HG03565 (cell line): ENCODE measurements around the gene DYNC1I2.
"Not testable (repeated sequence)": the region's sequence is repeated elsewhere in the genome, so short reads cannot be mapped to it uniquely, and the experiment has no call there.

ENCODE experiments used
- ATAC-seq: cut with Tn5 transposase; IDR thresholded peaks from one replicate; pipeline ENCODE4 v1.9.1; 2021; ENCODE audit warnings: mild to moderate bottlenecking, moderate library complexity; ENCODE audit not compliant: unreplicated experiment

DYNC1I2 gene

DNA sequence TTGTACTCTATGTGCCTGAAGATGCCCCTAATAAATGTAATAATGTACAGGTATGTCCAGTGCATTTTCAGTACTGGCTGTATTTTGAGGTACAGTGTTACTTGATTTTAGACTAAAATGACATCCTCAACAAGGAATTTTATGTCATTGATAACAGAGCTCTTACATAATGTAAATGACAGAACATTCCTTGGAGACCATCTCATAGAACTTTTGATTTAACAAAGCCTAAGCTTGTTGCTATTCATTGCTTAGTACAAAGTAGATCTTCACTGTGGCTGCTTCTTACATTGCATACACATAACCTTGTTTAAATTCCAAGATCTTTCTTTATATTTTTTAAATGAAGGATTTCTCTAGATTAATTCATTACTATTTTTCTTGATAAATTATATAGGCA lies 24.1 kb downstream of the DYNC1I2 start:
- no peak for ATAC-seq

DNA sequence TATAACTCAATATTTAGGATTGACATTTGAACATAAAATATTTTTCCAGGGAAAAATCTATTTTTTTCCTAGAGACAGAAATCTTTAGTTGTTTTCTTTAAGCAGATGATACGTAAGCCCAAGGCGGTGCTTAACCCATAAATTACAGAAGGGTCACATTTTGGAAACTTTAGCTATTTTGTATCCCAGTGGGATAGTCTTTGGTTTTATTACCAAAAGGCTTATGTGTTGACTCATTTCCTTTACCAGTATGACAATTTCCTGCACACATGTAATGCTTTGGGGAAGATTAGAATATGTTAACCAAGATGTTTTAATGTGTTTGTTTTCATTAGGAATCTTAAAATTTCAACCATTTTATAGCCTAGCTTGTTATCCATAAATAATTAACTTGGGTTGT lies 24.8 kb downstream of the DYNC1I2 start:
- ATAC-seq: no peak

GRCh38 chr2:171718720-171719119 lies 31.5 kb downstream of the DYNC1I2 start:
- peak; percentile 80 for ATAC-seq

DNA sequence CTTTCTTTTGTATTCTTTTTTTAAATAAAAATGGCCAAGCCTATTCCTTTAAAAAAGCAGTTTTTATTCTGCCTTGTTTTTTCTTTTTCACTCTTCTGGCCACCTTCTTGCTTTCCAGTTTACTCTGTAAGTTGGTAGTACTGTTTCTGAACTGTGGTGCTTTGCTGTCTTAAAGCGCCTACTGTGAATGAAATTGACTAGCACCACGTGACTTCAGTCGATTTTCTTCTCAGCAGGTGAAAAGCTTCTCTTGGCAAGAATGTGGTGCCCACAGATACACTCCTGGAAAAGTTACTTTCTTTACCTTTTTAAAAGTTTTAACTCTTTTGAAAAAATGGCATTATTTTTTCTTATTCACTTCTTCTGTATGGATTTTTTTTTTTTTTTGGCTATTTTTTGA lies 32.4 kb downstream of the DYNC1I2 start:
- ATAC-seq: no peak

- ATAC-seq: no peak
These were observed 36.7 kb downstream of the DYNC1I2 start for GRCh38 chr2:171723716-171724683.

DNA sequence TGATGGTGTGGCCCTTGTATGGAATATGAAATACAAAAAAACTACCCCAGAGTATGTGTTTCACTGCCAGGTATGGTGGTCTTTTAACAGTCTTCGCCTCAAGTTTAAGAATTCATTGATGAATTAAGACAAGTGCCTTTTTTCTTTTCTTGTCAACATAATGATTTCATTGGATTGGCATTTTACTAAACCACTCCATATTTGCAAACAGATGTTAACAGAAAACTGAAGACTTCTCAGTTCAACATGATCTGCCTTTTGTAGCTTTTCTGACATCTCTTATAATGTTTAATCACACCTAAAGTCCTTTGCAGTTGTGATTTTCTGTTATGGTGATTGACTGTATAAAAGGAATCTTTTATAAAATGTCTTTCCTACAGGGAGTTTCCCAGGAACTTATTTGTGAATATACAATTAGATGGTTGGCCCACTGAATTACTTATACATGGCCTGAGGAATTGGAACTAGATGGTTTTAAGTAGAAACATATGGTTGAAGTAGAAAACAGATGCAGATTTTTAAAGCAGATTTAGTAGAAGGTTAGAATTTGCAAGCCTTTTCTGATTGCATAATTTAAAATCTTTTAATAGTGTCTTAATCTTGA lies 39.7 kb downstream of the DYNC1I2 start:
- no peak for ATAC-seq

DNA sequence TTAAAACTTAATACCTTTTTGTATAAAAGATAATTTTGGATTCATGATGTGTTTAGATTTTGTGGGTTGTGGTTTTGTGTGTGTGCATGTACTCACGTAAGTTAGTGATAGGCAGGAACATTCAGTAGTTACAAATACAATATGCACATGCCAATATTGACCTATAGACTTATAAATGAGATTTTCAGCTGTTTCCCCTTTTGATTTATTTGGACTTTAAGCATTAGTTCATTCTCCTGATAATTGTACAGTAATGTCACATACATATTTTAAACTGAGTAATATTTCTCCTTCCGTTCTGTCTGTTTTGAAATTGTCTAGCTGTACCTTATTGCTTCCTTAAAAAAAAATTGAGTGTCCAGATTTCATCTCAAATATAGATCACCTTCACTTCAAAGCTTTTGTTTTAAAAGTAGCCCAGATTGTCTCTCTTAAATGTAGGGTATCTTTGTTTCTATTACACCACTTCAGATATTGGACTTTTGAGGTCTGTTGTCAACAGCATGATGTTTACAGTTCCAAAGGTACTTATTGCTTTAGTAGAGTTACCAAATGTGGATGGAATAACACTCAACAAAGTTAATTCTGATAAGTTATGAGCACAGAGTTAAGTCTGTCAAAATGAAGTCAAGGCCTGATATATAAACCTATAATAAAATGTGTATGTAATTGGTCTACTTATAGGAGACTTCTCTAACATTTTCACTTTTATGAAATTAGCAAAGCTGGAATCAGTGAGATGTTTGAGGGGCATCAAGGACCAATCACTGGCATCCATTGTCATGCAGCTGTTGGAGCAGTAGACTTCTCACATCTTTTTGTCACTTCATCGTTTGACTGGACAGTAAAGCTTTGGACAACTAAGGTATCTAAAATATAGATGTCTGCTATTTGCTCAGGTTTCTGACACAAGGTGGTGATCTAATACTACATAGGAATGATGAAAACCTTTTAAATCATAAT lies 42.0 kb downstream of the DYNC1I2 start:
- ATAC-seq: no peak

- ATAC-seq: no peak
These were observed 42.7 kb downstream of the DYNC1I2 start for GRCh38 chr2:171729952-171730317.

- ATAC-seq: no peak
These were observed 48.9 kb downstream of the DYNC1I2 start for GRCh38 chr2:171735991-171736710.

GRCh38 chr2:171741189-171741588 lies 53.9 kb downstream of the DYNC1I2 start:
- ATAC-seq: no peak

DNA sequence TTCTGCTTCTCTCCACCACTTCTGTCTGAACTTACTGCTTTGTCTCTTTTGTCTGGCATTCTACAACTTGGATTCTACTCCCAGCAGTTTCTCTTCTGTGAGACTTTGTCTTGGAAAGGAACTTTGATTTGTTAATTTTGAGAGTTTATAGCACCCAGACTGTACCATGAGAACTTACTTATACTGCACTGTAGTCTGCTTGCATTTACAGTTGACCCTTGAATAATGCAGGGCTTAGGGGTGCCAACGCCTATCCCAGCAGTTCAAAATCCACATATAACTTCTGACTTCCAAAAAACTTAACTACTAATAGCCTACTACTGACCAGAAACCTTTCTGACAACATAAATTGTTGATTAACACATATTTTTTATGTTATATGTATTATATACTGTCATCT lies 55.5 kb downstream of the DYNC1I2 start:
- ATAC-seq: no peak

- no peak for ATAC-seq
These were observed 57.9 kb downstream of the DYNC1I2 start for GRCh38 chr2:171745141-171745540.

GRCh38 chr2:171745806-171746205 lies 58.5 kb downstream of the DYNC1I2 start:
- no peak for ATAC-seq

DNA sequence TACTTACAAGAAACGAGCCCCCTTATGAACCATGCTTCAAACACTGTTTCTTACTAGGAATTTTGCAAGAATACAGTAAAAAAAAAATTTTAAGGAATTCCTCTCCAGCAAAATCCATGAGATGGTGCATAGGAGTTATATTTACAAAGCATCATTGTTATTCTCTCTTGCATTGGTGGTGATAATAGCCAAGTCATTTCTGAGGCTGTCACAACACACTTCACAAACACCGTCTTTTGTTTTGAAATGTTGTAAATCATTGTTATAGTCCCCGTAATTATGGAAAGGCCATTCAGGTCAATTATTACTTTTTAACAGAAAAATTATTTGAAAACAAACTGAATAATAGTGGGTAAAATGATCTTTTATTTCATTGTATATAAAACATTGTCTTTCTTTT lies 60.1 kb downstream of the DYNC1I2 start:
- no peak for ATAC-seq

GRCh38 chr2:171754254-171754939 lies 67.1 kb downstream of the DYNC1I2 start:
- no peak for ATAC-seq

DNA sequence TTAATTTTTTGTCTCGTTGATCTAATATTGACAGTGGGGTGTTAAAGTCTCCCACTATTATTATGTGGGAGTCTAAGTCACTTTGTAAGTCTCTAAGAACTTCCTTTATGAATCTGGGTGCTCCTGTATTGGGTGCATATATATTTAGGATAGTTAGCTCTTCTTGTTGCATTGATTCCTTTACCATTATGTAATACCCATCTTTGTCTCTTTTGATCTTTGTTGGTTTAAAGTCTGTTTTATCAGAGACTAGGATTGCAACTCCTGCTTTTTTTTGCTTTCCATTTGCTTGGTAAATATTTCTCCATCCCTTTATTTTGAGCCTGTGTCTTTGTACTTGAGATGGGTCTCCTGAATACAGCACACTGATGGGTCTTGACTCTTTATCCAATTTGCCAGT lies 71.5 kb downstream of the DYNC1I2 start:
- not testable (repeated sequence) for ATAC-seq

- not testable (repeated sequence) for ATAC-seq
These were observed 73.9 kb downstream of the DYNC1I2 start for GRCh38 chr2:171761176-171761575.

DNA sequence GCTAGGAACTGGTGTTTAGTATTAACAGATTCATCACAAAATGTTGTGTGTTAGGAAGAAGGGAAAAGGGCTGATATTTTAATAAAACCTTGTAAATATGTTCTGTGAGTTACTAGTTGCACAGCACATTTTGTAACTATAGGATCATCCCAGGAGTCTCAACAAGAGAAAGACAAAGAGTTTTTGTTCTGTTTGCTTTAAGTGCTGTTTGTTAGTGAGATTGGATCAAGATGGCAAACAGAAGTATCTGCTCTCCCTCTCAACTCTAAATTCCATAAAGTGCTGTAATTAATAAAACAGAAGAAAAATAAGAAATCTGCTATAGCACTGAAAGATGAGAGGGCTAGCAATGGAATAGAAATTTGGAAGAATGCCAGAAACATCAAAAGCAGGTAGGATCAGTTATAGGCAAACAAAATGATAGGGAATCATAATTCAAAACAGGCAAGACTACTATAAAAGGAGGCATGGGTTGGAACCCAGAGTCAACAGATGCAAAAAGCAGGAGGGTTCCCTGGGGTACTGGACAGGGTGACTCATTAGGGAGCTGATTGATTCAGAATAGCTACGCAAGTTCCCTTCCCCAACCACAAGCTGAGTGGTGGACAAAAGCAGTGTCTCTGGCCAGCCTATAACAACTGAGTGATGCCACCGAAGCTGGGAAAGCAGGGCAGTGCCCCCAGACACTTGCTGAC lies 75.8 kb downstream of the DYNC1I2 start:
- ATAC-seq: no peak

GRCh38 chr2:171763602-171764001 lies 76.3 kb downstream of the DYNC1I2 start:
- no peak for ATAC-seq
